GM19240 (cell line): ENCODE data around the gene LRRC57.

Experiments used
- DNase-seq: peaks from one replicate; pipeline ENCODE4 v3.0.0; 2011; ENCODE audit warnings: low spot score; ENCODE audit not compliant: insufficient read length

LRRC57 gene

GRCh38 chr15:42549741-42550392 is 1.3 kb upstream of the LRRC57 start:
- no peak for DNase-seq

GRCh38 chr15:42549032-42549491 is 469 bp upstream of the LRRC57 start:
- DNase-seq = no peak

GRCh38 chr15:42547918-42548248 is 710 bp downstream of the LRRC57 start:
- DNase-seq = peak; percentile 6

GRCh38 chr15:42544853-42545629 is 3.6 kb downstream of the LRRC57 start:
- no peak for DNase-seq

GRCh38 chr15:42533246-42533645 is 15.3 kb downstream of the LRRC57 start:
- DNase-seq = no peak

- no peak for DNase-seq
Measured at GRCh38 chr15:42528970-42529369, 19.6 kb downstream of the LRRC57 start.

- no peak for DNase-seq
Measured at GRCh38 chr15:42523331-42523730, 25.3 kb downstream of the LRRC57 start.

- DNase-seq = no peak
Measured at GRCh38 chr15:42511007-42511391, 37.6 kb downstream of the LRRC57 start.

GRCh38 chr15:42510258-42511006 is 38.2 kb downstream of the LRRC57 start:
- no peak for DNase-seq

GRCh38 chr15:42508263-42508690 is 40.3 kb downstream of the LRRC57 start:
- no peak for DNase-seq

- DNase-seq = no peak
Measured at GRCh38 chr15:42507514-42507913, 41.1 kb downstream of the LRRC57 start.

GRCh38 chr15:42504631-42505030 is 44.0 kb downstream of the LRRC57 start:
- no peak for DNase-seq

GRCh38 chr15:42503825-42504224 is 44.8 kb downstream of the LRRC57 start:
- DNase-seq = no peak

- DNase-seq = no peak
Measured at GRCh38 chr15:42502477-42502876, 46.1 kb downstream of the LRRC57 start.

- no peak for DNase-seq
Measured at GRCh38 chr15:42499858-42500609, 48.6 kb downstream of the LRRC57 start.

- no peak for DNase-seq
Measured at GRCh38 chr15:42498212-42499068, 50.2 kb downstream of the LRRC57 start.

- DNase-seq = peak; percentile 73
Measured at GRCh38 chr15:42495361-42496212, 53.0 kb downstream of the LRRC57 start, which contains the start of gene SNAP23. Gene SNAP23, plus strand, starts transcription at chr15:42495634. Its CDS starts 16,213 bp downstream, at chr15:42511847.

GRCh38 chr15:42494998-42495360 is 53.6 kb downstream of the LRRC57 start:
- DNase-seq = no peak

- DNase-seq = no peak
Measured at GRCh38 chr15:42493679-42494078, 54.9 kb downstream of the LRRC57 start.
